Liver (tissue), 9 donors: ENCODE data around the gene NLGN1. TPM values are rescaled to one million over a fixed set of nuclear protein-coding genes. Genes with fewer than 3 reads are reported as not detected.

ENCODE experiments used
- DNase-seq: peaks from one replicate; pipeline ENCODE4 v3.0.0-alpha.2; 2017; ENCODE audit warnings: low spot score
- H3K27ac ChIP-seq, 2 donors: one replicate each; pipeline ENCODE4 v1.7.0; 2013; ENCODE audit warnings: inconsistent platforms in 2 of 2, low read length in 2 of 2, control low read depth in 1 of 2, low read depth in 1 of 2, mild to moderate bottlenecking in 1 of 2
- H3K27me3 ChIP-seq, 4 donors: one replicate each; pipeline versions ENCODE4 v1.6.1 to v1.7.0; 2013; ENCODE audit warnings: low read length in 3 of 4, inconsistent platforms in 1 of 4, mild to moderate bottlenecking in 1 of 4, moderate library complexity in 1 of 4; ENCODE audit not compliant: control insufficient read depth in 4 of 4, insufficient read depth in 4 of 4
- H3K36me3 ChIP-seq, 4 donors: one replicate each; pipeline versions ENCODE4 v1.6.1 to v1.7.0; 2013; ENCODE audit warnings: low read length in 3 of 4, mild to moderate bottlenecking in 3 of 4, low read depth in 1 of 4, moderate library complexity in 1 of 4; ENCODE audit not compliant: control insufficient read depth in 4 of 4, insufficient read depth in 3 of 4
- H3K4me1 ChIP-seq, 4 donors: one replicate each; pipeline versions ENCODE4 v1.6.1 to v1.7.0; 2013; ENCODE audit warnings: low read length in 3 of 4, mild to moderate bottlenecking in 3 of 4, moderate library complexity in 1 of 4; ENCODE audit not compliant: control insufficient read depth in 4 of 4, insufficient read depth in 4 of 4
- H3K4me3 ChIP-seq, 3 donors: one replicate each; pipeline versions ENCODE4 v1.6.1 to v1.7.0; 2013; ENCODE audit warnings: low read length in 3 of 3, control low read depth in 1 of 3, low read depth in 1 of 3, mild to moderate bottlenecking in 1 of 3
- H3K9ac ChIP-seq, 2 donors: one replicate each; pipeline ENCODE4 v1.7.0; 2013; ENCODE audit warnings: low read length in 2 of 2, mild to moderate bottlenecking in 2 of 2, moderate library complexity in 2 of 2, control low read depth in 1 of 2, low read depth in 1 of 2
- H3K9me3 ChIP-seq, 4 donors: one replicate each; pipeline versions ENCODE4 v1.6.1 to v1.7.0; 2013; ENCODE audit warnings: low read length in 3 of 4; ENCODE audit not compliant: control insufficient read depth in 4 of 4
- CTCF ChIP-seq: fragments of 150-350 bp; IDR thresholded peaks from 2 replicates; pipeline ENCODE4 v1.5.1; 2017; ENCODE audit warnings: improper control_type of control experiment, low read depth, low read length; ENCODE audit not compliant: missing input control
- EGR1 ChIP-seq, 2 donors: IDR thresholded peaks; 2 replicates each; pipeline ENCODE4 v1.6.1; 2016 to 2018; ENCODE audit warnings: antibody characterized with exemption in 2 of 2, low read depth in 2 of 2
- FOXA1 ChIP-seq: IDR thresholded peaks from 2 replicates; pipeline ENCODE4 v1.6.1; 2016; ENCODE audit warnings: antibody characterized with exemption
- FOXA2 ChIP-seq: IDR thresholded peaks from 2 replicates; pipeline ENCODE4 v1.6.1; 2016; ENCODE audit warnings: antibody characterized with exemption
- GABPA ChIP-seq, 2 donors: IDR thresholded peaks in 1 of 2; conservative IDR thresholded peaks in 1 of 2; 2 replicates each; pipeline ENCODE4 v1.6.1; 2016; ENCODE audit warnings: antibody characterized with exemption in 2 of 2, mild to moderate bottlenecking in 1 of 2, moderate library complexity in 1 of 2
- HNF4A ChIP-seq, 2 donors: conservative IDR thresholded peaks; 2 replicates each; pipeline ENCODE4 v1.6.1; 2016; ENCODE audit warnings: antibody characterized with exemption in 2 of 2, mild to moderate bottlenecking in 2 of 2
- HNF4G ChIP-seq: IDR thresholded peaks from 2 replicates; pipeline ENCODE4 v1.6.1; 2016; ENCODE audit warnings: antibody characterized with exemption
- JUND ChIP-seq, 2 donors: IDR thresholded peaks; 2 replicates each; pipeline ENCODE4 v1.6.1; 2016; ENCODE audit warnings: antibody characterized with exemption in 2 of 2
- NR2F2 ChIP-seq: IDR thresholded peaks from 2 replicates; pipeline ENCODE4 v1.6.1; 2016; ENCODE audit warnings: antibody characterized with exemption
- RAD21 ChIP-seq, 2 donors: IDR thresholded peaks; 2 replicates each; pipeline ENCODE4 v1.6.1; 2016; ENCODE audit warnings: antibody characterized with exemption in 2 of 2, mild to moderate bottlenecking in 2 of 2
- RXRA ChIP-seq, 2 donors: IDR thresholded peaks; 2 replicates each; pipeline ENCODE4 v1.6.1; 2017 to 2018; ENCODE audit warnings: antibody characterized with exemption in 2 of 2, mild to moderate bottlenecking in 1 of 2
- SP1 ChIP-seq: IDR thresholded peaks from 2 replicates; pipeline ENCODE4 v1.6.1; 2018; ENCODE audit warnings: antibody characterized with exemption, mild to moderate bottlenecking
- TAF1 ChIP-seq: conservative IDR thresholded peaks from 2 replicates; pipeline ENCODE4 v1.6.1; 2016; ENCODE audit warnings: antibody characterized with exemption, mild to moderate bottlenecking
- YY1 ChIP-seq: IDR thresholded peaks from 2 replicates; pipeline ENCODE4 v1.6.1; 2016; ENCODE audit warnings: antibody characterized with exemption, mild to moderate bottlenecking
- WGBS: extraction: QIAGEN DNeasy Blood & Tissue Kit; methylation state at CpG from one replicate; pipeline ENCODE4 v1.1.7; 2013; 5-methylcytosine and 5-hydroxymethylcytosine counted together
- polyA plus RNA-seq, 2 donors: library from polyadenylated mRNA; stranded (reverse) in 1 of 2; unstranded in 1 of 2; fragments of 200-250 nt in 1 of 2; fragments of >200 nt in 1 of 2; fragmentation: Nextera tagmentation in 1 of 2; extraction: Ambion mirVana in 1 of 2; gene quantifications; one replicate each; pipeline versions ENCODE4 v1.2.1 to v1.2.3, GENCODE V29; 2013 to 2015
- total RNA-seq, 2 donors: library from RNA; depleted of rRNA; stranded (reverse); fragments of >200 nt; gene quantifications; one replicate each; pipeline ENCODE4 v1.2.3, GENCODE V29; 2014
- TF ChIP-seq, protein P1 (sequence below): IDR thresholded peaks from 2 replicates; pipeline ENCODE4 v1.6.1; 2016; ENCODE audit warnings: antibody characterized with exemption
- TF ChIP-seq, protein P2 (sequence below): IDR thresholded peaks from 2 replicates; pipeline ENCODE4 v1.6.1; 2016; ENCODE audit warnings: antibody characterized with exemption, mild to moderate bottlenecking
- TF ChIP-seq, protein P3 (sequence below): IDR thresholded peaks from 2 replicates; pipeline ENCODE4 v1.6.1; 2016; ENCODE audit warnings: antibody characterized with exemption
- TF ChIP-seq, protein P4 (sequence below): IDR thresholded peaks from 2 replicates; pipeline ENCODE4 v1.6.1; 2016; ENCODE audit warnings: antibody characterized with exemption
- donor health status: healthy.
- donor health status: healthy.
- donor health status: healthy.
- donor health status: healthy.
- donor health status: healthy.

Gene NLGN1
- total and polyA plus RNA-seq, 4 donors, result 0.02 to 0.67 (median 0.37) TPM; not detected in 1

DNA sequence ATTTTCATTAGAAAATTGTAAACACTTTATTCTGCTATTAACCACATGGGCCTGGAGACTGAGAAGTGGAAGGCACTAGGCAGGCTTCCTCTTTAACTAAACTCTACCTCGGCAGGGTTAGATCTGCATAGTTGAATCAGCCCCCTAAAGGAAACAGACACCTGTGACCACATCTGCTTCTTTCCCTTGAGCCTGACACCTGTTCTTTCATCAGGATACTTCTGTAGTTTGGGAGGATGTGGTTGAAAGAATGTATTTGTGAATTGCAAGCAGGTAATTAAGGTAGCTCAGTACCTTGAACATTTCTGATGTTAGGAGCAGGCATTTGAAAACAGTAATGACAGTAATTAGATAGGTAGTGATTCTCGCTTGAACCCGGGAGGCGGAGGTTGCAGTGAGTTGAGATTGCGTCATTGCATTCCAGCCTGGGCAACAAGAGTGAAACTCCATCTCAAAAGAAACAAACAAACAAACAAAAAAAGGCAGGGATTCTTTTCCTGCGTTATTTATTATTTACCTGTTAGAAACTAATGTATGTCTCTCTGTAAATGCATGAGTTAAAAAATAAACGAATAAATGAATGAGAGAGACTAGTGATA, 468.5 kb downstream of the NLGN1 start:
- H3K9ac ChIP-seq, result no peak overlapping the region
- no peaks in the 10 kb centered on the region for H3K9me3 ChIP-seq
- H3K27me3 ChIP-seq, result no peaks in the 10 kb centered on the region
- H3K4me3 ChIP-seq, result no peak overlapping the region
- H3K4me1 ChIP-seq, result no peaks in the 10 kb centered on the region
- 57% methylated on average over 7 of the region's 7 CpGs for WGBS
- no peak overlapping the region for H3K27ac ChIP-seq
- H3K36me3 ChIP-seq, result no peaks in the 10 kb centered on the region
- TF ChIP-seq, protein P1, sequence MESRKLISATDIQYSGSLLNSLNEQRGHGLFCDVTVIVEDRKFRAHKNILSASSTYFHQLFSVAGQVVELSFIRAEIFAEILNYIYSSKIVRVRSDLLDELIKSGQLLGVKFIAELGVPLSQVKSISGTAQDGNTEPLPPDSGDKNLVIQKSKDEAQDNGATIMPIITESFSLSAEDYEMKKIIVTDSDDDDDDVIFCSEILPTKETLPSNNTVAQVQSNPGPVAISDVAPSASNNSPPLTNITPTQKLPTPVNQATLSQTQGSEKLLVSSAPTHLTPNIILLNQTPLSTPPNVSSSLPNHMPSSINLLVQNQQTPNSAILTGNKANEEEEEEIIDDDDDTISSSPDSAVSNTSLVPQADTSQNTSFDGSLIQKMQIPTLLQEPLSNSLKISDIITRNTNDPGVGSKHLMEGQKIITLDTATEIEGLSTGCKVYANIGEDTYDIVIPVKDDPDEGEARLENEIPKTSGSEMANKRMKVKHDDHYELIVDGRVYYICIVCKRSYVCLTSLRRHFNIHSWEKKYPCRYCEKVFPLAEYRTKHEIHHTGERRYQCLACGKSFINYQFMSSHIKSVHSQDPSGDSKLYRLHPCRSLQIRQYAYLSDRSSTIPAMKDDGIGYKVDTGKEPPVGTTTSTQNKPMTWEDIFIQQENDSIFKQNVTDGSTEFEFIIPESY, result no peak
- TF ChIP-seq, protein P2, sequence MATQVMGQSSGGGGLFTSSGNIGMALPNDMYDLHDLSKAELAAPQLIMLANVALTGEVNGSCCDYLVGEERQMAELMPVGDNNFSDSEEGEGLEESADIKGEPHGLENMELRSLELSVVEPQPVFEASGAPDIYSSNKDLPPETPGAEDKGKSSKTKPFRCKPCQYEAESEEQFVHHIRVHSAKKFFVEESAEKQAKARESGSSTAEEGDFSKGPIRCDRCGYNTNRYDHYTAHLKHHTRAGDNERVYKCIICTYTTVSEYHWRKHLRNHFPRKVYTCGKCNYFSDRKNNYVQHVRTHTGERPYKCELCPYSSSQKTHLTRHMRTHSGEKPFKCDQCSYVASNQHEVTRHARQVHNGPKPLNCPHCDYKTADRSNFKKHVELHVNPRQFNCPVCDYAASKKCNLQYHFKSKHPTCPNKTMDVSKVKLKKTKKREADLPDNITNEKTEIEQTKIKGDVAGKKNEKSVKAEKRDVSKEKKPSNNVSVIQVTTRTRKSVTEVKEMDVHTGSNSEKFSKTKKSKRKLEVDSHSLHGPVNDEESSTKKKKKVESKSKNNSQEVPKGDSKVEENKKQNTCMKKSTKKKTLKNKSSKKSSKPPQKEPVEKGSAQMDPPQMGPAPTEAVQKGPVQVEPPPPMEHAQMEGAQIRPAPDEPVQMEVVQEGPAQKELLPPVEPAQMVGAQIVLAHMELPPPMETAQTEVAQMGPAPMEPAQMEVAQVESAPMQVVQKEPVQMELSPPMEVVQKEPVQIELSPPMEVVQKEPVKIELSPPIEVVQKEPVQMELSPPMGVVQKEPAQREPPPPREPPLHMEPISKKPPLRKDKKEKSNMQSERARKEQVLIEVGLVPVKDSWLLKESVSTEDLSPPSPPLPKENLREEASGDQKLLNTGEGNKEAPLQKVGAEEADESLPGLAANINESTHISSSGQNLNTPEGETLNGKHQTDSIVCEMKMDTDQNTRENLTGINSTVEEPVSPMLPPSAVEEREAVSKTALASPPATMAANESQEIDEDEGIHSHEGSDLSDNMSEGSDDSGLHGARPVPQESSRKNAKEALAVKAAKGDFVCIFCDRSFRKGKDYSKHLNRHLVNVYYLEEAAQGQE, result no peak
- no peak for TF ChIP-seq EGR1 (IDR thresholded peaks at IDR 0.05; ENCODE audit: low read depth in 2 of 2)
- DNase-seq, result no peak

DNA sequence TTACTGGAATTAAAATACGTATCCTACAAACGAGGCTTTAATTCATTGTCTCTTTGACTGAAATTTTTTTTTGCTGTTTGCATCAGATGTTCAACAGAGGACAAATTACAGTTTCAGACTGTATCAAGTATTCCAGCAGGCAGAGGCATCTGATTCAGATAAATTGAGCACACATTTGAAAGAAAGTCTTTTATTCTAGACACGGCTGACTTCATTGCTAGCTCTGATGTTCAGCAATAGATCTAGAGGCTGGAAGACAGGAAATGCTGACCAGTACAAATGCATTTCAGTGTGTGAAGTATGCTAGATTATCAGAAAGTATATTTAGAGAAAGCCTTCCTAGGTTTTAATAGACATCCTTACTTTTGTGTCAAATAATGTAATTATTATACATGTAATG, 472.2 kb downstream of the NLGN1 start:
- no peak overlapping the region for H3K27ac ChIP-seq
- TF ChIP-seq, protein P1, result no peak
- TF ChIP-seq FOXA2 (no peak), NR2F2 (no peak), CTCF (no peak), JUND (IDR thresholded peaks at IDR 0.05) (no peak), HNF4A (conservative IDR thresholded peaks at IDR 0.05) (no peak), RXRA (IDR thresholded peaks at IDR 0.05) (no peak), YY1 (no peak), HNF4G (no peak), SP1 (no peak), TAF1 (no peak), RAD21 (IDR thresholded peaks at IDR 0.05) (no peak), FOXA1 (no peak), GABPA (IDR thresholded peaks at IDR 0.05 in 1 of 2, conservative IDR thresholded peaks at IDR 0.05 in 1 of 2) (no peak), EGR1 (IDR thresholded peaks at IDR 0.05; ENCODE audit: low read depth in 2 of 2) (no peak)
- TF ChIP-seq, protein P3, sequence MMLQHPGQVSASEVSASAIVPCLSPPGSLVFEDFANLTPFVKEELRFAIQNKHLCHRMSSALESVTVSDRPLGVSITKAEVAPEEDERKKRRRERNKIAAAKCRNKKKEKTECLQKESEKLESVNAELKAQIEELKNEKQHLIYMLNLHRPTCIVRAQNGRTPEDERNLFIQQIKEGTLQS, result no peak
- TF ChIP-seq, protein P2, result no peak
- TF ChIP-seq, protein P4, sequence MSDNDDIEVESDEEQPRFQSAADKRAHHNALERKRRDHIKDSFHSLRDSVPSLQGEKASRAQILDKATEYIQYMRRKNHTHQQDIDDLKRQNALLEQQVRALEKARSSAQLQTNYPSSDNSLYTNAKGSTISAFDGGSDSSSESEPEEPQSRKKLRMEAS, result no peak
- H3K9ac ChIP-seq, result no peak overlapping the region
- H3K9me3 ChIP-seq, result no peaks in the 10 kb centered on the region
- H3K27me3 ChIP-seq, result no peaks in the 10 kb centered on the region
- no peaks in the 10 kb centered on the region for H3K36me3 ChIP-seq
- no peaks in the 10 kb centered on the region for H3K4me1 ChIP-seq
- no peak overlapping the region for H3K4me3 ChIP-seq
- no peak for DNase-seq
- WGBS, result 58% methylated on average over 3 of the region's 3 CpGs
